Putamen (tissue), 1 donor: ENCODE measurements around the gene MGAM2.
"Not testable (repeated sequence)": the region's sequence is repeated elsewhere in the genome, so short reads cannot be mapped to it uniquely, and the experiment has no call there.

Source experiments
- DNase-seq: peaks from one replicate; pipeline ENCODE4 v3.0.0-alpha.2; 2016; ENCODE audit warnings: low spot score

The MGAM2 gene

DNA sequence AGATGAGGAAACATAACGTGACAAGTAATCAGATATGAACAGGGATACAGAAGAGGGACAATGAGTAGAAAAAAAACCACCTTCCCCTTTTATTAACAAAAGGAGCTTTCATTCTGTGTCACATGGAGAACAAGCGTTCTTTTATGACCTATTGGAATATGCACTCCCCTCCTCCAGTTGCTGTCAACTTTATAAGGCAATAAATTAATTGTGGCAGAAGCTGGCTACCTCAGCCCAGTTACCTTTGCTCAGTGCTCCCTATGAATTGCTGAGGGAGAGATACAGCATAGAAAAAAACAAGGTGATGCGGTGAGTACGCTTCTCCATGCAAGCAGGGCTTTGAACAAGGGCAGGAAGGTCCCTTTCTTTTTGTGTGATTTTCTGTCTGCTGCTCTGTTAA is at the start of gene MGAM2:
Gene MGAM2 (plus strand): TSS at position 220 of the 400 bp plus-strand sequence. CDS start 5,156 bp downstream, outside the sequence.
- no peak for DNase-seq

GRCh38 chr7:142063551-142064442 is 47.7 kb upstream of the MGAM2 start:
- DNase-seq = no peak

DNA sequence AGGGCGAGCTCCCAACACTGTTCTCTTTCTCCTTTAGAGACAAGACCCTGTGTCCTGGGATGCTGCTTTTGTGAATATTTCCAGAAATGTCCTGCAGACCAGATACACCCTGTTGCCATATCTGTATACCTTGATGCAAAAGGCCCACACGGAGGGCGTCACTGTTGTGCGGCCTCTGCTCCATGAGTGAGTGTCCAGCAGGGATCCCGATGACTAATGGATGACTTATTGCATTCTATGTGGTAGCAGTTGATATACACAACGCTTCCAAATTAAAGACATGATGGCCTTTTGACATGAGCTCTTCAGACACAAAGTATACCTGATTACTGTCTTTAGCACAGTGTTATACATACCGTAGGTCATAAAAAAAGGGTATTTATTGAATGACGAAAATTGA is 45.0 kb upstream of the MGAM2 start:
- DNase-seq = no peak

DNA sequence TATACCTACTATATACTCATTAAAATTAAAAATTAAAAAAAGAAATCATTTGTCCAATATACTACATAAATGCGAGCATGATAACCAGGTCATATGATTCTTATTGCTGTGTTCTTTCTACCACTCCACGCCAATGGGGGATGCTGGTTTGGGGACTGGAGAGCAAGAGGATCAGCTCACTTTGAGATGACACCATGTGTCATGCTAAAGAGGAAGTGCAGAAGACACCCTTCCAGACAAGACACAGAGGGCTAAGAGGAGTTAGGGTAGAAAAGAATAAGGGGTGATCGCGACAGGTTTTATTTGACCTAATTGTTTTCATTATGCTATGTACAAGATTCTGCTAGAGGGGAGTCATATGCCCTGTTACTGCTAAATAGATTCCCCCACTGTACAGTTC is 33.8 kb upstream of the MGAM2 start:
- no peak for DNase-seq

GRCh38 chr7:142083605-142084004 is 27.9 kb upstream of the MGAM2 start:
- no peak for DNase-seq

- no peak for DNase-seq
These were observed 26.1 kb upstream of the MGAM2 start for GRCh38 chr7:142085428-142085827.

GRCh38 chr7:142088022-142088714 is 23.4 kb upstream of the MGAM2 start:
- peak; percentile 75 for DNase-seq

GRCh38 chr7:142089035-142089434 is 22.5 kb upstream of the MGAM2 start:
- no peak for DNase-seq

DNA sequence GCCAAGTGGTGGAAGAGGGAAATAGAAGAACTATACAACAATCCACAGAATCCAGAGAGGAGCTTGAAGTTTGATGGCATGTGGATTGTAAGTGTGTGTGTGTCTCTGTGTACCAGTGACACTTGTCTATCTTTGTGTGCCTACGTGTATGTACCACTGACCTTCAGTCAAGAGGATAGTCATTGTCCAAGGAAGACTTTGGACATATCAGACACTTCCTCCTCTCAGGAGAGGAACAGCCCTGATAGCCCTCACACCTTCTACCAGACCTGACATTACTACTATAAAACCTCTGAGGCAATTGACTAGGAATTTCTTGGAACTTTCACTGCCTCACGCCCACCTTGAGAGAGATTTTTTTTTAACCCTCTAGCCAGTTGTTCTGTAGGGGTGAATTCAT is 19.6 kb upstream of the MGAM2 start:
- DNase-seq = no peak

GRCh38 chr7:142094861-142095260 is 16.7 kb upstream of the MGAM2 start:
- no peak for DNase-seq

DNA sequence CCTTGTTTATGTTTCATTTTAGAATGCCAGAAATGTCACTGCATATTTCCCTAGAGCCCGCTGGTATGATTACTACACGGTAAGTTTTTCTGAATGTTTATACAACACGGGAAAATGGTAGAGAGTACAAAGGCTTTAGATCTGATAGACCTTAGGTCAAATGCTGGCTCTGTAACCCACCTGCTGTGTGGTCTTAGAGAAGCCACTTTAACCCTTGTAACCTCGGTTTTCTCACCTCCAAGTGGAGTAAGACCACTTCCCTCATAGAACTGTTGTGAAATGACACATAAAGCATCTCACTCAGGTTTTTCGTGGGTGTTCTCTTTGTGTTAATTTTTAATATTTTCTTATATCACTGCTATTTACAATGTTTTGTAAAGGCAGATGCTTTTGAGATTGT is 13.9 kb upstream of the MGAM2 start:
- no peak for DNase-seq

- DNase-seq = no peak
These were observed 13.5 kb upstream of the MGAM2 start for GRCh38 chr7:142098004-142098403.

GRCh38 chr7:142099347-142099746 is 12.2 kb upstream of the MGAM2 start:
- DNase-seq = not testable (repeated sequence)

GRCh38 chr7:142100634-142101033 is 10.9 kb upstream of the MGAM2 start:
- DNase-seq = no peak

GRCh38 chr7:142101794-142102193 is 9.7 kb upstream of the MGAM2 start:
- DNase-seq = not testable (repeated sequence)

DNA sequence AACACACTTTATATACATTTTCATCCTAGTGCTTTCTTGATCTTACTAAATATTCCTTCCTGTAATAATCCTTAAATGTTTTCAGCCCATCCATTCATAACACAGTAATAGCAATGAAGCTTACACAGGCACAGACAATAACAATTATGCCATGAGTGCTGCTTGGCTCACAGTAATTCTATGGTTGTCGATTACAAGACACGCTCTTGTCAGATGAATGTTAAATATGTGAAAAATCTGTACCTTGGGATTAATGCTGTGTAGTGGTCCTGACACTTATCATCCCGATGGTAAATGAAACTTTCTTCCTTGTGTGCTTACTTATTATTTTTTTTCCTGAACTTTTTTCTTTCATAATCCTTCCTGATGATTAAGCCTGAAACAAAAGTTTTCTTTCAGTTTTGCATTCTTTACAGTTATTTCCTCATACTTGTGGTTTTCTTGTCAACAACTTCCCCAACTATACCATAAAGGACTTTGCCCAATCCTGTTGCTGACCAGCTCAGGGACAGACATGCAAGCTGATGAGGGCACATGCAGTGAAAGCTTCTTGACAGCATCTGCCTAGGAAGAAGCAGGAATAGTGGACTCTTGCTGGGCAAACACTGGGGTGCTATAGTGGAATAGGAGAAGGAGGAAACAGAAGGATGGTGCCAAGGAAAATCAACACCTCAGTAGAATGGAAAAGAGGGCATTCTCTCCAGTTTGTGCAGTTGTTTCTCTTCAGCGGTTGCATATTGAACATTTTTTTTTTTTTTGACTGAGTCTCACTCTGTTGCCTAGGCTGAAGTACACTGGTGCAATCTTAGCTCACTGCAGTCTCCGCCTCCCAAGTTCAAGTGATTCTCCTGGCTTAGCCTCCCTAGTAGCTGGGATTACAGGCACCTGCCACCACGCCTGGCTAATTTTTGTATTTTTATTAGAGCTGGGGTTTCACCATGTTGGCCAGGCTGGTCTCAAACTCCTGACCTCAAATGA is 6.7 kb upstream of the MGAM2 start:
- no peak for DNase-seq

DNA sequence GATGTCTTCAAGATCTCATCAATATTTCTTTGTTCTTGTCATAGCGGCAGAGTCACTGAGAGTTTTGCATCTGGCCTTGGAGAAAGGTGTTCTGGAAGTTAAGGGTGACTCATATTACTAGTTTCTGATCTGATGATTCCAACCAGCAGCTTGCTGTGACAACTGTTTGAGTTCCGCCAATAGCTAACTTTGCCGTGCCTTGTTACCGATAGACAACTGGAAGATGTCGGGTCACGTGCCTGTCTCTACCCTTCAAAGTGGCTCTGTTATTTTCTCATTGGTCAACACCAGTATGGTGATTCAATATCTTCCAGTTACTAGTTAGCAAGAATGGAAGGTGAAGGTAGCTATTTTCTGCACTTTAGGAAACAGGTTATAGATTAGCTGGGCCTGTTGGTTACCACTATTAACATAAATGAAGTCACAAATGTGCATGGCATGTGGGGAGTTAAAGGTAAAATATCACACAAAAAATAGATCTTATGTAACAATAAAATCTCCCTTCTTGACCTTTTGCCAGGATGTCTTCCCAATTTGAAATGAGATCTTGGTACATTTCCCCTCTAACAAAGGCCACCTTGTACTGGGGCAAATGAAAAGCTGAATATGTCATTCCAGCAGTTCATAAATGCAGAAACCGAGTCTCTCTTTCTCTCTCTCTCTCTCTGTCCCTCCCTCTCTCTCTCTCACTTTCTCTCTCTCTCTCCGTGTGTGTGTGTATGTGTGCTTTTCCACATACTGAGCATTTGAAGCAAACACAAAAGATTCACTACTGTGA is 2.6 kb upstream of the MGAM2 start:
- no peak for DNase-seq

- DNase-seq = no peak
These were observed 1.4 kb upstream of the MGAM2 start for GRCh38 chr7:142110098-142110497.

DNA sequence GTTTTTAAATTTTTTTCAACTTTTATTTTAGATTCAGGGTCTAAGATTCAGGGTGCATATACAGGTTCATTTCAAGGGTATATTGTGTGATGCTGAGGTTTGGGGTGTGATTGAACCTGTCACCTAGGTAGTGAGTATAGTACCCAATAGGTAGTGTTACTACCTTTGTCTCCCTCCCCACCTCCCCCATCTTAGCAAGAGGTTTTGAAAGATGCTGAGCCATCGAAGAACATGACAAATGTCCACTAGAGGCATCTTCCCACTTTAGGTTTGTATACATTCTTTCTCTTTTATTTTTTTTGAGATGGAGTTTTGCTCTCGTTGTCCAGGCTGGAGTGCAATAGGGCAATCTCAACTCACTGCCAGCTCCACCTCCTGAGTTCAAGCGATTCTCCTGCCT is 880 bp upstream of the MGAM2 start:
- DNase-seq = no peak

GRCh38 chr7:142112086-142112485 is 568 bp downstream of the MGAM2 start:
- no peak for DNase-seq

DNA sequence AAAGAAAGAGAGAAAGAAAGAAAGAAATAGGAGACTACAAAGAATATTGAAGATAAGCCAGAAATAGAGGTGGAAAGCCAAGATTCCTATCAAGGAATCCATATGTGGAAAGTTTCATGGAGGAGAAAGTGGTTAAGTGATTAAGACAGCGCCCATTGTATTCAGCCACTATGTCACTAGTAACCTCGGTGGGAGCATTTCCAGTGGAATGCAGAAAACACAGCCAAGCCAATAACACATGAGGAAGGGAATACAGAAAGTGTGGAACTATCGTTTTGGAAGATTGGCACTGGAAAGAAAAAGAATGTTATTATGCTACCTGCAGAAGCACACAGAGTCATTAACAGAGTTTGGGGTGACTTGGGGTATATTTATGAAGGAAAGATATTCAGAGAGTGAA is 2.7 kb downstream of the MGAM2 start:
- DNase-seq = no peak
